ENCODE measurements around the gene FARS2.

- no peak for TF ChIP-seq CTCF (IDR thresholded peaks at IDR 0.05)
- no peak for TF ChIP-seq POLR2A (IDR thresholded peaks at IDR 0.05)
Measured at GRCh38 chr6:5710516-5710915, 449.2 kb downstream of the FARS2 start.

Data from esophagus squamous epithelium (tissue), 4 donors.